ENCODE results near the gene AP3B2.

DNA sequence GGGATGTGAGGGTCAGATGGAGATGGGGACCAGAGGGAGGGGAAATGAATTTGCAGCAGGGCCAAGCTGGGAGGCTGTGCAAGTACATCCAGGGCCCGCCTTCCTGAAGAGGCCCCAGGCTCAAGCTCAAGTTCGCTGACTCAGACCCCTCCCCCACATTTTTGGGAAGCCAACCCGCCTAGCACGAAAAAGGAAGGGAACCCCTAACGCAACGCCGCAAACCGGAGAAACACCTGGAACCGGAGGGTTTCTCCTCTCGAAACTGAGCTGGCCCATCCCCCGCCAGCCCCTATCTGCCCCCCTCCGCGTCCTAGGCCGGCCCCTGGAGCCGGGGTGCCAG lies 624 bp downstream of the AP3B2 start:
- no peak for TF ChIP-seq POLR2AphosphoS5 (IDR thresholded peaks at IDR 0.05)
- no peak for TF ChIP-seq CTCF (IDR thresholded peaks at IDR 0.05)
- TF ChIP-seq POLR2A (IDR thresholded peaks at IDR 0.05), result no peak

Data from transverse colon (tissue), 4 donors.